GM19025 (cell line): ENCODE results near the gene CXXC5.
"Not testable (repeated sequence)": the region's sequence is repeated elsewhere in the genome, so short reads cannot be mapped to it uniquely, and the experiment has no call there.

Experiments used
- ATAC-seq: cut with Tn5 transposase; IDR thresholded peaks from one replicate; pipeline ENCODE4 v1.9.1; 2021; ENCODE audit warnings: mild to moderate bottlenecking, low read depth, moderate library complexity; ENCODE audit not compliant: unreplicated experiment

Gene CXXC5

GRCh38 chr5:139648205-139649081 lies at the start of gene CXXC5:
CXXC5 (plus strand) TSS chr5:139648349; CDS start chr5:139680524, 32,175 bp downstream.
- ATAC-seq = peak; percentile 34

- not testable (repeated sequence) for ATAC-seq
These were observed 49.6 kb upstream of the CXXC5 start for GRCh38 chr5:139598601-139598965.

GRCh38 chr5:139600336-139600949 lies 47.7 kb upstream of the CXXC5 start:
- ATAC-seq = no peak

GRCh38 chr5:139601429-139601828 lies 46.7 kb upstream of the CXXC5 start:
- ATAC-seq = no peak

DNA sequence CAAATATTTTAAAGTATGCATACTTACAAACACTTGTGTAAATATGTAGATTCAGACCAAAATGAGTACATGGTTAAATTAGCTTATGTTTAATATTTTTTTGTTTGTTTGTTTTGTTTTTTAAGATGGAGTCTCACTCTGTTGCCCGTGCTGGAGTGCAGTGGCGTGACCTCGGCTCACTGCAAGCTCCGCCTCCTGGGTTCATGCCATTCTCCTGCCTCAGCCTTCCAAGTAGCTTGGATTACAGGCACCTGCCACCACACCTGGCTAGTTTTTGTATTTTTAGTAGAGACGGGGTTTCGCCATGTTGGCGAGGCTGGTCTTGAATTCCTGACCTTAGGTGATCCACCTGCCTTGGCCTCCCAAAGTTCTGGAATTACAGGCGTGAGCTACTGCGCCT lies 46.2 kb upstream of the CXXC5 start:
- ATAC-seq = not testable (repeated sequence)

DNA sequence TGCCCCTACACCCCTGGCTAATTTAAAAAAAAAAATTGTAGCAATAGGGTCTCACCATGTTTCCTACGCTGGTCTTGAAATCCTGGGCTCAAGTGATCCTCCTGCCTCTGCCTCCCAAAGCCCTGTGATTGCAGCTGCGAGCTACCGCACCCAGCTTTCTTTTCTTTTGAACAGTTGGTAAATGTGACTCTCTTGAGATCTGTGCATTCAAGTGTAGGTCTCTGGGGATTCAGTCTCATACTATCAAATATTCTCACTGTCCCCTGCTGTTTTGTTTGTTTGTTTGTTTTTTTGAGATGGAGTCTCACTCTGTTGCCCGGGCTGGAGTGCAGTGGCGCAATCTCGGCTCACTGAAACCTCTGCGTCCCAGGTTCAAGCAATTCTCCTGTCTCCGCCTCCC lies 42.3 kb upstream of the CXXC5 start:
- ATAC-seq = no peak

DNA sequence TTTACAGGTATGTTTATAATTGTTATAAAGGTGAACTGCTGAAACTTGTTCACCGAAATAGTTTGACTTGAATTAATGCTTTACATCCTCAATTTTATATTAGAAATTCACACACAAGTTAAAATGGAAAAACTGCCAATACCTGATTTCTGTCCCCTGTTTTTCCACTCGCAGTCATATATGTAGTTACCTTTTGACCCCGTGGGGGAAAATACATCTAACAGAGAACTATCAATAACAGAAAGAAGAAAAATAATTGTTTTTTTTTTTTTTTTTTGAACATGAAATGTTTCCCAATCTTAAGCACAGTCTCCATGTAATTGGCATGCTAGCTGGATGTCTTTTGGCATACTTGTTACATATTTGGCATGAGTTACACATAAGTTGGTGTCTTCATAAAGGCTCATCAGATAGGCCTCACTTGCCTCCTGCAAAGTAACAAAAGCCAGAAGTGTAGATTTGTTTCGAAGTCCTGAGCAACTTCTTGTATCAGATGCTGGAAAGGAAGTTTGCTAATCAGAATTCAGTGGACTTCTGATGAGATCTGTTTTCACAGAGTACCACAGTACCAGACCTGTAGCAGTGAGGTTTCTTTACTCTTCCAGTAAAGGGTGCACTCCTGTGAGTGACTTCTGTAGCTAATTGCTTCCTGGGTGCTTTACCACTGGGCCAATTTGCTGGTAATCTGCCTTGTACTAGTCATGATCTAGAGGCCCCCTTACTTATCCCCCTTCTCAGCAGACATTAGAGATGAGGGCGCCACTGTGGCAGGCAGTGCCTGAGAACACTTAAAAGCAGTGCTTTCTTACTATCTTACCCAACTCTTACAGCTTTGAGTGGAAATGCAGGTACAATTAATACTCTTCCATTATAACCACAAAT lies 36.2 kb upstream of the CXXC5 start:
- no peak for ATAC-seq

DNA sequence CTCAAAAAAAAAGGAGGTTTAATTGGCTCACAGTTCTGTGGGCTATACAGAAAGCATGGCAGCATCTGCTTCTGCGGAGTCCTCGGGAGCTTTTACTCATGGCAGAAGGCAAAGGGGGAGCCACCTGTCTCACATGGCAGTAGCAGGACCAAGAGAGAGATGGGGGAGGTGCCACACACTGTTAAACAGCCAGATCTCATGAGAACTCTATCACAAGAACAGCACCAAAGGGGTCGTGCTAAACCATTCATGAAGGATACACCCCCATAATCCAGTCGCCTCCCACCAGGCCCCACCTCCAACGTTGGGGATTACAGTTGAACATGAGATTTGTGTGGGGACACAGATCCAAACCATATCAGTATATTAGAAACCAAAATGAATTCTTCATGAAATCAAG lies 28.3 kb upstream of the CXXC5 start:
- no peak for ATAC-seq

DNA sequence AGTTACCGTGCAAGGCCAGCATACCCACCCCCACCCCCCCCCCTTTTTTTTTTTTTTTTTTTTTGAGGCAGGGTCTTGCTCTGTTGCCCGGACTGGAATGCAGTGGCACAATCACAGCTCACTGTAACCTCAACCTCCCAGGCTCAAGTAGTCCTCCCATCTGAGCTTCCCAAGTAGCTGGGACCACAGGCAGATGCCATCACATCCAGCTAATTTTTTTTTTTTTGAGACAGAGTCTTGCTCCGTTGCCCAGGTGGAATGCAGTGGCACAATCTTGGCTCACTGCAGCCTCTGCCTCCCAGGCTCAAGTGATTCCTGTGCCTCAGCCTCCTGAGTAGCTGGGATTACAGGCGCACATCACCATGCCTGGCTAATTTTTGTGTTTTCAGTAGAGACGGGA lies 22.8 kb upstream of the CXXC5 start:
- not testable (repeated sequence) for ATAC-seq

GRCh38 chr5:139630855-139631254 lies 17.3 kb upstream of the CXXC5 start:
- ATAC-seq = no peak

GRCh38 chr5:139631520-139632165 lies 16.5 kb upstream of the CXXC5 start:
- ATAC-seq = no peak

DNA sequence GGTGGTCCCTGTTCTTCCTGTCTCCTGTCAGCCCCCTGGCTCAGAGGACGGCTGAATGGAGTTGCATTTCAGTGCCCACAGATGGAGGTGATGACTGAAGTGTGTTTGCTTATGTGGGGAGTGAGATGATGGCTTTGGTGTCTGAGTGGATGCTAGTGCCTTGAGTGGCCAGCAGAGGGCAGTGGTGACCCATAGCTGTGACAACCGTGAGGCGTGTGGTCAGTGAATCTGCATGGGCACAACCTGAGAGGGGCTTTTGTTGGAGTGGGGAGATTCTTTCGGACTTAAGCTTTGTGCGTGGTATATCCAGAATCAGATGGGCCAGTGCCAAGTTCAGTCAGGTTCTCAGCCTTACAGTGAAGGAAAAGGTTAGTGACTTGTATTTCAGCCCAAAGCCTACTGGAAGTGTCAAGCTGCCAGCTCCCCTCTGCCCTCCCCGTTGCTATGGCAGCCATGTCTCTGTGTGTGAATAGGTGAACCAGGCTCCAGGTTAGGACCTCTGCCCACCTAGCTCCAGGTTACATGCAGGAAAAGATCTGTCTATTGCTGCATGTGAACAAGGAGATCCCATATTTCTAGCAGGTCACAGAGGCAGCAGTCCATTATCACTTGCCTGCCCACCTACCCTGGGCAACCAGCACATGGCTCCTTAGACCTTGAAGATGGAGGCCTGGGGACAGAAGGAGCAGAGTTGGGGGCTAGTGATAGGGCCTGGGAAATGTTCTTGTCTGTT lies 14.7 kb upstream of the CXXC5 start:
- ATAC-seq = no peak

DNA sequence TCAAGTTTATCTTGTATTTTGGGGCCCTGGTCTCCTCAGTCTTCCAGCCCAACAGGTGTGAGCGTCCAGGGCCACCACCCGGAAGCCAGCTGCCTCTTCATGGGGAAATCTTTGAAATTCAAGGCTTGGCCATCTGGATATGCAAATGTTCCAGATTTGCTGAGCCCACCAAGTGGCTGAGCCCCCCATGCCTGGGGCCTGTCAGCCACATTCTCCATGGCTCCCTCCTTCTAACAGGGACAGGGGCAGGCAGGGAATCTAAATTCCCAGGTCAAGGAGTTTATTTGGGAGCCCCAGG lies 14.2 kb upstream of the CXXC5 start:
- no peak for ATAC-seq

DNA sequence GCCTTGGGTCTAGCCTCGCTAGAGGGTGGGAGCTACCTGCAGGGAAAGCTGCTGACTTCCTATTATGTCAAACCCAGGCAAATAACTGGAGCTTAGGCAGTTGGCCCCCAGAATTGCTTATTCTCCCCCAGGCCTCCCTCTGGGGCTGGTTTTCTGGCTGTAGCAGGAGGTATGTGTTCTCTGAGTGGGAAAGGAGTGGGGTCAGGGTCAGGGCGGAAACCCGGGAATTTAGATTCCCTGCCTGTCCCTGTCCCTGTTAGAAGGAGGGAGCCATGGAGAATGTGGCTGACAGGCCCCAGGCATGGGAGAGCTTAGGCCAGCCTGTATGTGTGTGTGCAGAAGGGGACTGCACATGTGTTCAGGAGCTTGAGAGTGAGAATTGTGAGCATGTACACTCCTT lies 13.6 kb upstream of the CXXC5 start:
- ATAC-seq = no peak

- ATAC-seq = no peak
These were observed 13.0 kb upstream of the CXXC5 start for GRCh38 chr5:139635191-139635590.

GRCh38 chr5:139635606-139636206 lies 12.4 kb upstream of the CXXC5 start:
- ATAC-seq = no peak

- ATAC-seq = peak; percentile 65
These were observed 11.8 kb upstream of the CXXC5 start for GRCh38 chr5:139636207-139636792.

GRCh38 chr5:139636975-139637408 lies 11.2 kb upstream of the CXXC5 start:
- ATAC-seq = no peak

- ATAC-seq = no peak
These were observed 10.6 kb upstream of the CXXC5 start for GRCh38 chr5:139637438-139638089.
